H9 (cell line): ENCODE measurements around the gene ARHGEF33. TPM values are rescaled to one million over a fixed set of nuclear protein-coding genes. Genes with fewer than 3 reads are reported as not detected.

Source experiments
- DNase-seq: peaks from one replicate; pipeline ENCODE4 v3.0.0-alpha.2; 2017
- H2AFZ ChIP-seq: one replicate; pipeline ENCODE4 v1.6.1; 2013; ENCODE audit warnings: mild to moderate bottlenecking, low read length, control low read depth, moderate library complexity
- H2AK5ac ChIP-seq: 2 replicates; pipeline ENCODE4 v1.6.1; 2013; ENCODE audit warnings: low read length, control low read depth, mixed read lengths; ENCODE audit not compliant: insufficient read length
- H2BK120ac ChIP-seq: one replicate; pipeline ENCODE4 v1.6.1; 2013; ENCODE audit warnings: low read depth, mild to moderate bottlenecking, low read length, control low read depth, inconsistent platforms; ENCODE audit not compliant: poor library complexity, severe bottlenecking
- H2BK12ac ChIP-seq: 2 replicates; pipeline ENCODE4 v1.6.1; 2013; ENCODE audit warnings: low read length, control low read depth, mixed read lengths, low read depth; ENCODE audit not compliant: insufficient read length
- H2BK15ac ChIP-seq: 2 replicates; pipeline ENCODE4 v1.6.1; 2013; ENCODE audit warnings: low read depth, low read length, control low read depth
- H2BK20ac ChIP-seq: one replicate; pipeline ENCODE4 v1.6.1; 2013; ENCODE audit warnings: low read depth, mild to moderate bottlenecking, low read length, control low read depth, inconsistent platforms; ENCODE audit not compliant: poor library complexity, severe bottlenecking
- H2BK5ac ChIP-seq: 2 replicates; pipeline ENCODE4 v1.6.1; 2013; ENCODE audit warnings: low read length, control low read depth, mixed read lengths; ENCODE audit not compliant: insufficient read length
- H3K14ac ChIP-seq: 2 replicates; pipeline ENCODE4 v1.6.1; 2013; ENCODE audit warnings: low read length, control low read depth; ENCODE audit not compliant: insufficient read depth
- H3K18ac ChIP-seq: 2 replicates; pipeline ENCODE4 v1.6.1; 2013; ENCODE audit warnings: low read depth, mild to moderate bottlenecking, mixed read lengths, low read length, control low read depth; ENCODE audit not compliant: insufficient read length
- H3K23ac ChIP-seq: 2 replicates; pipeline ENCODE4 v1.6.1; 2013; ENCODE audit warnings: low read length, control low read depth, mixed read lengths, low read depth; ENCODE audit not compliant: insufficient read length
- H3K23me2 ChIP-seq: 2 replicates; pipeline ENCODE4 v1.6.1; 2013; ENCODE audit warnings: low read depth, mild to moderate bottlenecking, mixed read lengths, low read length, control low read depth; ENCODE audit not compliant: insufficient read length, poor library complexity, severe bottlenecking
- H3K27ac ChIP-seq: 2 replicates; pipeline ENCODE4 v1.5.1; 2013; ENCODE audit warnings: low read length, control low read depth, mixed read lengths, low read depth; ENCODE audit not compliant: insufficient read length
- H3K27me3 ChIP-seq: 2 replicates; pipeline ENCODE4 v1.6.1; 2013; ENCODE audit warnings: low read length, control low read depth, inconsistent platforms; ENCODE audit not compliant: insufficient read depth
- H3K4ac ChIP-seq: 2 replicates; pipeline ENCODE4 v1.6.1; 2013; ENCODE audit warnings: low read depth, mild to moderate bottlenecking, control low read depth, inconsistent platforms, low read length, moderate library complexity
- H3K4me1 ChIP-seq: 2 replicates; pipeline ENCODE4 v1.6.1; 2013; ENCODE audit warnings: low read length, control low read depth, inconsistent platforms; ENCODE audit not compliant: insufficient read depth
- H3K4me2 ChIP-seq: 2 replicates; pipeline ENCODE4 v1.6.1; 2013; ENCODE audit warnings: low read length, control low read depth, mixed read lengths; ENCODE audit not compliant: insufficient read length, insufficient read depth
- H3K56ac ChIP-seq: 2 replicates; pipeline ENCODE4 v1.6.1; 2013; ENCODE audit warnings: low read depth, mild to moderate bottlenecking, mixed read lengths, low read length, control low read depth; ENCODE audit not compliant: insufficient read length
- H3K79me1 ChIP-seq: 2 replicates; pipeline ENCODE4 v1.6.1; 2013; ENCODE audit warnings: low read depth, mild to moderate bottlenecking, moderate library complexity, low read length, control low read depth, inconsistent platforms; ENCODE audit not compliant: insufficient read depth, poor library complexity, severe bottlenecking
- H3K79me2 ChIP-seq: 2 replicates; pipeline ENCODE4 v1.6.1; 2013; ENCODE audit warnings: low read length, control low read depth, inconsistent platforms; ENCODE audit not compliant: insufficient read depth
- H3K9ac ChIP-seq: 2 replicates; pipeline ENCODE4 v1.6.1; 2013; ENCODE audit warnings: low read length, control low read depth, mixed read lengths; ENCODE audit not compliant: insufficient read length; ENCODE audit errors: extremely low read depth
- H3K9me3 ChIP-seq: one replicate; pipeline ENCODE4 v1.6.1; 2013; ENCODE audit warnings: low read depth, low read length, inconsistent platforms; ENCODE audit not compliant: control insufficient read depth
- H3T11ph ChIP-seq: one replicate; pipeline ENCODE4 v1.6.1; 2013; ENCODE audit warnings: mild to moderate bottlenecking, low read length, control low read depth, inconsistent platforms
- H4K20me1 ChIP-seq: one replicate; pipeline ENCODE4 v1.6.1; 2013; ENCODE audit not compliant: control insufficient read depth, insufficient read length, insufficient read depth
- H4K5ac ChIP-seq: 2 replicates; pipeline ENCODE4 v1.6.1; 2013; ENCODE audit warnings: low read depth, mild to moderate bottlenecking, mixed read lengths, low read length, control low read depth; ENCODE audit not compliant: insufficient read length
- H4K8ac ChIP-seq: replicated peaks from 2 replicates; pipeline ENCODE4 v1.6.1; 2013; ENCODE audit warnings: low read length, control low read depth, mixed read lengths, low read depth; ENCODE audit not compliant: insufficient read length
- H4K91ac ChIP-seq: 2 replicates; pipeline ENCODE4 v1.6.1; 2013; ENCODE audit warnings: low read depth, mild to moderate bottlenecking, moderate library complexity, mixed read lengths, low read length, control low read depth; ENCODE audit not compliant: insufficient read length
- H3K27ac Mint-ChIP-seq, 3 experiments: 2 replicates in 2 of 3; 3 replicates in 1 of 3; pipeline ENCODE4 v1.8.0; 2020 to 2021; ENCODE audit warnings: mixed read lengths in 3 of 3, mild to moderate bottlenecking in 1 of 3, moderate library complexity in 1 of 3
- H3K27me3 Mint-ChIP-seq: 2 replicates; pipeline ENCODE4 v1.8.0; 2021; ENCODE audit warnings: low read depth, mild to moderate bottlenecking, moderate library complexity, mixed read lengths
- H3K36me3 Mint-ChIP-seq, 3 experiments: 2 replicates in 2 of 3; 3 replicates in 1 of 3; pipeline ENCODE4 v1.8.0; 2020 to 2021; ENCODE audit warnings: low read depth in 3 of 3, mixed read lengths in 3 of 3; ENCODE audit not compliant: insufficient read depth in 1 of 3
- H3K4me1 Mint-ChIP-seq, 2 experiments: 2 replicates each; pipeline ENCODE4 v1.8.0; 2020; ENCODE audit warnings: mixed read lengths in 2 of 2
- H3K4me3 Mint-ChIP-seq, 2 experiments: 2 replicates in 1 of 2; 3 replicates in 1 of 2; pipeline ENCODE4 v1.8.0; 2020 to 2021; ENCODE audit warnings: mild to moderate bottlenecking in 2 of 2, mixed read lengths in 2 of 2, moderate library complexity in 1 of 2
- H3K9me3 Mint-ChIP-seq, 2 experiments: 2 replicates in 1 of 2; 3 replicates in 1 of 2; pipeline ENCODE4 v1.8.0; 2020; ENCODE audit warnings: mild to moderate bottlenecking in 2 of 2, mixed read lengths in 2 of 2, moderate library complexity in 1 of 2
- WGBS: extraction: QIAGEN DNeasy Blood & Tissue Kit; methylation state at CpG from one replicate; pipeline ENCODE4 v1.1.7; 2013; ENCODE audit warnings: missing lambda C conversion rate, low lambda C conversion rate, mixed read lengths; ENCODE audit not compliant: insufficient read length; ENCODE audit errors: extremely low coverage; 5-methylcytosine and 5-hydroxymethylcytosine counted together
- total RNA-seq: library from RNA; stranded (reverse); gene quantifications from 2 replicates; pipeline ENCODE4 v1.2.1, GENCODE V29; 2021
- TF ChIP-seq, protein P1 (sequence below): fragments of 200-600 bp; sonication (generic); conservative IDR thresholded peaks from 3 replicates; pipeline ENCODE4 v1.8.0; 2021; ENCODE audit warnings: antibody characterized with exemption, mild to moderate bottlenecking

The ARHGEF33 gene
- total RNA-seq, 1 experiment from 2014 or later, result 0.92 TPM

DNA sequence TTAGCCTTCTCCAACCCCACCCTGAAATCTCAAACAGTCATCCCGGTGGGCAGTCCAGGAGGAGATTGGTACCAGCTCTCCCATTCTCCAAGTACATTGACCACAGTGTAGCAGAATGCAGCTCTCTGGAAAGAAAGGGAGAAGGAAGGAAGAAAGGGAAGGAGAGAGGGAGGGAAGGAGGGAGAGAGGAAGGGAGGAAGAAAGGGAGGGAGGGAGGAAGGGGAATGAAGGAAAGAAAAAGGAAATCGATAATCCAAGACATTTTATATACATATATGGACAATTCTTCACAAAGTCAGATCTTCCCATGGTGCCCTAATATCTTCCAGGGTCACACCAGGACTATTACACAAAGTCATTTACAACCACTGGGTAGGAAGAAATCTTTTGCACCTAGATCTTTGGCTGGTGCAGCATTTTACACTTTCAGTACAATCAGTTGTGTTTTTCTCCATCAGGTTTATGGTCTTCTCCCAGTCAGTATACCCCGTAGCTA lies 58.8 kb downstream of the ARHGEF33 start:
- H3K4me2 ChIP-seq, result no peak overlapping the region
- H2BK5ac ChIP-seq, result no peak overlapping the region
- no peak overlapping the region for H4K91ac ChIP-seq
- no peaks in the 10 kb centered on the region for H4K20me1 ChIP-seq
- H4K8ac ChIP-seq, result no peak overlapping the region
- H3K79me2 ChIP-seq, result no peaks in the 10 kb centered on the region
- H3K23ac ChIP-seq, result no peak overlapping the region
- H3K9me3 Mint-ChIP-seq, result no peaks in the 10 kb centered on the region; a peak in 1 of 5 replicates
- peak overlapping the region in 1 of 3 experiments; percentile 78; a peak in 1 of 7 replicates for H3K27ac Mint-ChIP-seq
- no peaks in the 10 kb centered on the region for H3K27me3 ChIP-seq
- peaks cover 22 to 29% of the 10 kb centered on the region in 2 experiments for H3K4me1 Mint-ChIP-seq
- H2BK12ac ChIP-seq, result no peak overlapping the region
- WGBS, result no CpG with 5 or more reads among the region's 3 CpGs
- no peak overlapping the region for H3T11ph ChIP-seq
- DNase-seq, result no peak
- no peak overlapping the region for H2BK120ac ChIP-seq
- no peak overlapping the region for H2BK15ac ChIP-seq
- no peaks in the 10 kb centered on the region for H3K79me1 ChIP-seq
- no peak overlapping the region for H4K5ac ChIP-seq
- no peak overlapping the region for H2AFZ ChIP-seq
- no peak overlapping the region for H3K14ac ChIP-seq
- H3K27me3 Mint-ChIP-seq, result no peaks in the 10 kb centered on the region
- no peak overlapping the region for H3K18ac ChIP-seq
- H3K9ac ChIP-seq, result no peak overlapping the region
- no peak overlapping the region for H3K27ac ChIP-seq
- no peak overlapping the region for H2BK20ac ChIP-seq
- TF ChIP-seq, protein P1, sequence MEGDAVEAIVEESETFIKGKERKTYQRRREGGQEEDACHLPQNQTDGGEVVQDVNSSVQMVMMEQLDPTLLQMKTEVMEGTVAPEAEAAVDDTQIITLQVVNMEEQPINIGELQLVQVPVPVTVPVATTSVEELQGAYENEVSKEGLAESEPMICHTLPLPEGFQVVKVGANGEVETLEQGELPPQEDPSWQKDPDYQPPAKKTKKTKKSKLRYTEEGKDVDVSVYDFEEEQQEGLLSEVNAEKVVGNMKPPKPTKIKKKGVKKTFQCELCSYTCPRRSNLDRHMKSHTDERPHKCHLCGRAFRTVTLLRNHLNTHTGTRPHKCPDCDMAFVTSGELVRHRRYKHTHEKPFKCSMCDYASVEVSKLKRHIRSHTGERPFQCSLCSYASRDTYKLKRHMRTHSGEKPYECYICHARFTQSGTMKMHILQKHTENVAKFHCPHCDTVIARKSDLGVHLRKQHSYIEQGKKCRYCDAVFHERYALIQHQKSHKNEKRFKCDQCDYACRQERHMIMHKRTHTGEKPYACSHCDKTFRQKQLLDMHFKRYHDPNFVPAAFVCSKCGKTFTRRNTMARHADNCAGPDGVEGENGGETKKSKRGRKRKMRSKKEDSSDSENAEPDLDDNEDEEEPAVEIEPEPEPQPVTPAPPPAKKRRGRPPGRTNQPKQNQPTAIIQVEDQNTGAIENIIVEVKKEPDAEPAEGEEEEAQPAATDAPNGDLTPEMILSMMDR, result no peak
- H3K4ac ChIP-seq, result no peak overlapping the region
- H3K4me1 ChIP-seq, result peaks cover 1% of the 10 kb centered on the region
- no peak overlapping the region for H2AK5ac ChIP-seq
- H3K23me2 ChIP-seq, result no peaks in the 10 kb centered on the region
- no peaks in the 10 kb centered on the region for H3K9me3 ChIP-seq
- no peak overlapping the region for H3K4me3 Mint-ChIP-seq
- H3K56ac ChIP-seq, result no peak overlapping the region
- no peaks in the 10 kb centered on the region for H3K36me3 Mint-ChIP-seq
